ENCODE data around the gene EHD1.

DNA sequence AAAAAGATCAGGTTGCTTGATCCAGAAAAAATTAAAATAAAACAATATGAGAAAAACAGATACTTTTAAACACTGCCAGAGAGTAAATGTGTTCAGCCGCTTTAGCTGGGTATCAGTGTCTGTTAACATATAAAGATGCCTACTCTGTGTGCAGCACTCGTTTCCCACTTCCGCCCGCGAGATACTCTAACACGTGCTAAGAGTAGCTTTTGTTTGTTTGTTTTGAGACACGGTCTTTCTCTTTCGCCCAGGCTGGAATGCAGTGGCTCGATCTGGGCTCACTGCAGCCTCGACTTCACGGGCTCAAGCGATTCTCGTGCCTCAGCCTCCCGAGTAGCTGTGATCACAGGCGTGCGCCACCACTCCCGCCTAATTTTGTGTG lies 67.5 kb downstream of the EHD1 start:
- TF ChIP-seq CTCF (IDR thresholded peaks at IDR 0.05; ENCODE audit: low read length) = no peak
- no peak for TF ChIP-seq EZH2 (optimal IDR thresholded peaks at IDR 0.05; ENCODE audit: low read depth, low read length)
- TF ChIP-seq EZH2phosphoT487 (IDR thresholded peaks at IDR 0.05; ENCODE audit: low read length) = no peak

Data from MM.1S (cell line).